ENCODE data around the gene TRPM3. TPM values are rescaled to one million over a fixed set of nuclear protein-coding genes. Genes with fewer than 3 reads are reported as not detected.

Gene TRPM3
- total RNA-seq, 1 experiment from 2014 or later = 5.4 TPM

DNA sequence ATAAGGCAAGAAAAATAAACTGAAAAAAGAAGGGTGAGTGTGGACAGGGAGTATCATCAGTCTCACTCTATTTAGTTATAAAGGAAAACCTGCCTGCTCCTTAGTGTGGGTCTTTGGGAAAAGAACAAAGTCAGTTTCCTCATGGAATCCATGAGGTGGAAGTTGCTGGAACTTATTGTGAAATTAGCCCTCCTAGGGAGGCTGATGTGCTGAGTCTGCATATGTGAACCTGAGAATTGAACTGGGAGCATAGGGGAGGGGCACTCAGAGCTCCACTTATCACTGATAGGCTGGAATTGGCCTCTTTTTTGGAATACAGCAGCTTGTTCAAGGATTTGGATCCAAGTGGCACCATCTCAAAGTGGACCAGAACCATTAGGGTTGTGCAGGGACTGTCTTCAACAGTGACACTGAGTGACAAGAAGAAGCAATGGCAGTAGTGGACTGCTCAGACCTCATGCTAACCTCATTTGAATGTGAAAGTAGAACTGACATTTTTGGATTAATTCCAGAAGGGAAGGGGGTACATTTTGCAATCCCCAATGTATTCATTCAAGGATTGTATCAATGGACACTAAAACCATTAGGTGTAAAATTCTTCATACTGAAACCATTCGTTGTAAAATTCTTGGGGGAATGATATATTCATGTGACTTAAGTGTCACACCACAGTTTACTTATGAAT is 603.4 kb downstream of the TRPM3 start (continued):
- TF ChIP-seq, protein P1, sequence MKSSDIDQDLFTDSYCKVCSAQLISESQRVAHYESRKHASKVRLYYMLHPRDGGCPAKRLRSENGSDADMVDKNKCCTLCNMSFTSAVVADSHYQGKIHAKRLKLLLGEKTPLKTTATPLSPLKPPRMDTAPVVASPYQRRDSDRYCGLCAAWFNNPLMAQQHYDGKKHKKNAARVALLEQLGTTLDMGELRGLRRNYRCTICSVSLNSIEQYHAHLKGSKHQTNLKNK (CRISPR knock-in tag; IDR thresholded peaks at IDR 0.05) = no peak

DNA sequence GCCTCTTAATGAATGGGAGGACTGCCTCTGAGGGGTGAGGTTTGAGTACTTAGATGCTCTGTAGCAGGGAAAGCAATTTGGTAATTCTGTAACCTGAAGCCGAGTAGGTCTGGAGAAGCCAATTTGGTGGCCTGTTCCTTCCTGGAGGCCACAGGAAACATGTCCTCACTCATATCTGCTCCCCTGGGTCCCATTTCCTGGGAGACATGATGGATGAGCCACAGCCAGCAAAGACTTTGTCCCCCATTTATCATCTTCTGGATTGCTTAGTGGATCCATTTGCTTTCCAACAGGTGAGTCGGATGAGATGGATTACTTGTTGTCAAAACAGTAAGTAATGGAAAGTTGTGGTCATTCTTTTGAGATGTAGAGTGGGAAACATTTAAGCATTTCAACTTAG is 607.1 kb downstream of the TRPM3 start:
- POLR2A ChIA-PET = no interaction called here
- CTCF ChIA-PET = interaction anchor here (0.5 kb wide), 1 partner anchor 1402 kb away, joined by 7 read pairs; no protein-coding TSS in a partner anchor
- H3K9me3 Mint-ChIP-seq = peaks cover 11% of the 10 kb centered on the region
- peaks cover 8% of the 10 kb centered on the region for H3K36me3 Mint-ChIP-seq
- H3K4me1 Mint-ChIP-seq = peaks cover 7% of the 10 kb centered on the region
- ATAC-seq = no peak
- H3K27ac Mint-ChIP-seq = no peak overlapping the region
- TF ChIP-seq KAT7 (CRISPR knock-in tag; IDR thresholded peaks at IDR 0.05; ENCODE audit: borderline replicate concordance) = no peak
- TF ChIP-seq GABPB1 (CRISPR knock-in tag; IDR thresholded peaks at IDR 0.05) = no peak
- no peak for DNase-seq (ENCODE audit: low spot score)
- no peak overlapping the region for H3K4me3 Mint-ChIP-seq
- no peaks in the 10 kb centered on the region for H3K27me3 Mint-ChIP-seq (ENCODE audit: low read depth)

DNA sequence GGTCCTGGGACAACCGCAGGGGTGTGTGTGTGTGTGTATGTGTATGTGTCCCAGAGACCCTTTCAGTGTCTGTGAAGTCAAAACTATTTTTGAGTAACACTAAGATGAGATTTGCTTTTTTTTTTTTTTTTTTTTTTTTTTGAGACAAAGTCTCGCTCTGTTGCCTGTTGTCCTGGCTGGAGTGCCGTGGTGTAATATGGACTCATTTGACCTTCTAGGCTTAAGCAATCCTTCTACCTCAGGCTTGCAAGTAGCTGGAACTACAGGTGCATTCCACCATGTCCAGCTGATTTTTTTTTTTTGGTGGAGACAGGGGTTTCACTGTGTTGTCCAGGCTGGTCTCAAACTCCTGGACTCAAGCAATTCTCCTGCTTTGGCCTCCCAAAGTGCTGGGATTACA is 609.6 kb downstream of the TRPM3 start:
- ChIA-PET POLR2A (no interaction called here), CTCF (interaction anchor here (1.0 to 3.1 kb wide), 2 partner anchors 84 to 90 kb away, joined by 3 to 22 read pairs; no protein-coding TSS in a partner anchor)
- ATAC-seq = no peak
- DNase-seq (ENCODE audit: low spot score) = no peak
- TF ChIP-seq GTF2I (CRISPR knock-in tag; conservative IDR thresholded peaks at IDR 0.05) (no peak), ZBTB21 (CRISPR knock-in tag; IDR thresholded peaks at IDR 0.05; ENCODE audit: borderline replicate concordance) (no peak), EMX1 (CRISPR knock-in tag; IDR thresholded peaks at IDR 0.05) (no peak), SMAD3 (CRISPR knock-in tag; IDR thresholded peaks at IDR 0.05; ENCODE audit: borderline replicate concordance) (no peak)
- TF ChIP-seq, protein P2, sequence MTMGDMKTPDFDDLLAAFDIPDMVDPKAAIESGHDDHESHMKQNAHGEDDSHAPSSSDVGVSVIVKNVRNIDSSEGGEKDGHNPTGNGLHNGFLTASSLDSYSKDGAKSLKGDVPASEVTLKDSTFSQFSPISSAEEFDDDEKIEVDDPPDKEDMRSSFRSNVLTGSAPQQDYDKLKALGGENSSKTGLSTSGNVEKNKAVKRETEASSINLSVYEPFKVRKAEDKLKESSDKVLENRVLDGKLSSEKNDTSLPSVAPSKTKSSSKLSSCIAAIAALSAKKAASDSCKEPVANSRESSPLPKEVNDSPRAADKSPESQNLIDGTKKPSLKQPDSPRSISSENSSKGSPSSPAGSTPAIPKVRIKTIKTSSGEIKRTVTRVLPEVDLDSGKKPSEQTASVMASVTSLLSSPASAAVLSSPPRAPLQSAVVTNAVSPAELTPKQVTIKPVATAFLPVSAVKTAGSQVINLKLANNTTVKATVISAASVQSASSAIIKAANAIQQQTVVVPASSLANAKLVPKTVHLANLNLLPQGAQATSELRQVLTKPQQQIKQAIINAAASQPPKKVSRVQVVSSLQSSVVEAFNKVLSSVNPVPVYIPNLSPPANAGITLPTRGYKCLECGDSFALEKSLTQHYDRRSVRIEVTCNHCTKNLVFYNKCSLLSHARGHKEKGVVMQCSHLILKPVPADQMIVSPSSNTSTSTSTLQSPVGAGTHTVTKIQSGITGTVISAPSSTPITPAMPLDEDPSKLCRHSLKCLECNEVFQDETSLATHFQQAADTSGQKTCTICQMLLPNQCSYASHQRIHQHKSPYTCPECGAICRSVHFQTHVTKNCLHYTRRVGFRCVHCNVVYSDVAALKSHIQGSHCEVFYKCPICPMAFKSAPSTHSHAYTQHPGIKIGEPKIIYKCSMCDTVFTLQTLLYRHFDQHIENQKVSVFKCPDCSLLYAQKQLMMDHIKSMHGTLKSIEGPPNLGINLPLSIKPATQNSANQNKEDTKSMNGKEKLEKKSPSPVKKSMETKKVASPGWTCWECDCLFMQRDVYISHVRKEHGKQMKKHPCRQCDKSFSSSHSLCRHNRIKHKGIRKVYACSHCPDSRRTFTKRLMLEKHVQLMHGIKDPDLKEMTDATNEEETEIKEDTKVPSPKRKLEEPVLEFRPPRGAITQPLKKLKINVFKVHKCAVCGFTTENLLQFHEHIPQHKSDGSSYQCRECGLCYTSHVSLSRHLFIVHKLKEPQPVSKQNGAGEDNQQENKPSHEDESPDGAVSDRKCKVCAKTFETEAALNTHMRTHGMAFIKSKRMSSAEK (CRISPR knock-in tag; IDR thresholded peaks at IDR 0.05; ENCODE audit: borderline replicate concordance) = no peak
- TF ChIP-seq, protein P3, sequence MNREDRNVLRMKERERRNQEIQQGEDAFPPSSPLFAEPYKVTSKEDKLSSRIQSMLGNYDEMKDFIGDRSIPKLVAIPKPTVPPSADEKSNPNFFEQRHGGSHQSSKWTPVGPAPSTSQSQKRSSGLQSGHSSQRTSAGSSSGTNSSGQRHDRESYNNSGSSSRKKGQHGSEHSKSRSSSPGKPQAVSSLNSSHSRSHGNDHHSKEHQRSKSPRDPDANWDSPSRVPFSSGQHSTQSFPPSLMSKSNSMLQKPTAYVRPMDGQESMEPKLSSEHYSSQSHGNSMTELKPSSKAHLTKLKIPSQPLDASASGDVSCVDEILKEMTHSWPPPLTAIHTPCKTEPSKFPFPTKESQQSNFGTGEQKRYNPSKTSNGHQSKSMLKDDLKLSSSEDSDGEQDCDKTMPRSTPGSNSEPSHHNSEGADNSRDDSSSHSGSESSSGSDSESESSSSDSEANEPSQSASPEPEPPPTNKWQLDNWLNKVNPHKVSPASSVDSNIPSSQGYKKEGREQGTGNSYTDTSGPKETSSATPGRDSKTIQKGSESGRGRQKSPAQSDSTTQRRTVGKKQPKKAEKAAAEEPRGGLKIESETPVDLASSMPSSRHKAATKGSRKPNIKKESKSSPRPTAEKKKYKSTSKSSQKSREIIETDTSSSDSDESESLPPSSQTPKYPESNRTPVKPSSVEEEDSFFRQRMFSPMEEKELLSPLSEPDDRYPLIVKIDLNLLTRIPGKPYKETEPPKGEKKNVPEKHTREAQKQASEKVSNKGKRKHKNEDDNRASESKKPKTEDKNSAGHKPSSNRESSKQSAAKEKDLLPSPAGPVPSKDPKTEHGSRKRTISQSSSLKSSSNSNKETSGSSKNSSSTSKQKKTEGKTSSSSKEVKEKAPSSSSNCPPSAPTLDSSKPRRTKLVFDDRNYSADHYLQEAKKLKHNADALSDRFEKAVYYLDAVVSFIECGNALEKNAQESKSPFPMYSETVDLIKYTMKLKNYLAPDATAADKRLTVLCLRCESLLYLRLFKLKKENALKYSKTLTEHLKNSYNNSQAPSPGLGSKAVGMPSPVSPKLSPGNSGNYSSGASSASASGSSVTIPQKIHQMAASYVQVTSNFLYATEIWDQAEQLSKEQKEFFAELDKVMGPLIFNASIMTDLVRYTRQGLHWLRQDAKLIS (CRISPR knock-in tag; IDR thresholded peaks at IDR 0.05; ENCODE audit: borderline replicate concordance) = no peak
- TF ChIP-seq, protein P4, sequence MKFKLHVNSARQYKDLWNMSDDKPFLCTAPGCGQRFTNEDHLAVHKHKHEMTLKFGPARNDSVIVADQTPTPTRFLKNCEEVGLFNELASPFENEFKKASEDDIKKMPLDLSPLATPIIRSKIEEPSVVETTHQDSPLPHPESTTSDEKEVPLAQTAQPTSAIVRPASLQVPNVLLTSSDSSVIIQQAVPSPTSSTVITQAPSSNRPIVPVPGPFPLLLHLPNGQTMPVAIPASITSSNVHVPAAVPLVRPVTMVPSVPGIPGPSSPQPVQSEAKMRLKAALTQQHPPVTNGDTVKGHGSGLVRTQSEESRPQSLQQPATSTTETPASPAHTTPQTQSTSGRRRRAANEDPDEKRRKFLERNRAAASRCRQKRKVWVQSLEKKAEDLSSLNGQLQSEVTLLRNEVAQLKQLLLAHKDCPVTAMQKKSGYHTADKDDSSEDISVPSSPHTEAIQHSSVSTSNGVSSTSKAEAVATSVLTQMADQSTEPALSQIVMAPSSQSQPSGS (CRISPR knock-in tag; IDR thresholded peaks at IDR 0.05; ENCODE audit: borderline replicate concordance, low read depth) = no peak
- TF ChIP-seq, protein P5, sequence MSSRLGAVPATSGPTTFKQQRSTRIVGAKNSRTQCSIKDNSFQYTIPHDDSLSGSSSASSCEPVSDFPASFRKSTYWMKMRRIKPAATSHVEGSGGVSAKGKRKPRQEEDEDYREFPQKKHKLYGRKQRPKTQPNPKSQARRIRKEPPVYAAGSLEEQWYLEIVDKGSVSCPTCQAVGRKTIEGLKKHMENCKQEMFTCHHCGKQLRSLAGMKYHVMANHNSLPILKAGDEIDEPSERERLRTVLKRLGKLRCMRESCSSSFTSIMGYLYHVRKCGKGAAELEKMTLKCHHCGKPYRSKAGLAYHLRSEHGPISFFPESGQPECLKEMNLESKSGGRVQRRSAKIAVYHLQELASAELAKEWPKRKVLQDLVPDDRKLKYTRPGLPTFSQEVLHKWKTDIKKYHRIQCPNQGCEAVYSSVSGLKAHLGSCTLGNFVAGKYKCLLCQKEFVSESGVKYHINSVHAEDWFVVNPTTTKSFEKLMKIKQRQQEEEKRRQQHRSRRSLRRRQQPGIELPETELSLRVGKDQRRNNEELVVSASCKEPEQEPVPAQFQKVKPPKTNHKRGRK (CRISPR knock-in tag; IDR thresholded peaks at IDR 0.05; ENCODE audit: borderline replicate concordance) = no peak
- H3K27ac Mint-ChIP-seq = no peak overlapping the region
- H3K4me1 Mint-ChIP-seq = peaks cover 7% of the 10 kb centered on the region
- peaks cover 8% of the 10 kb centered on the region for H3K36me3 Mint-ChIP-seq
- peaks cover 11% of the 10 kb centered on the region for H3K9me3 Mint-ChIP-seq
- no peak overlapping the region for H3K4me3 Mint-ChIP-seq
- no peaks in the 10 kb centered on the region for H3K27me3 Mint-ChIP-seq (ENCODE audit: low read depth)

Measured in WTC11 (cell line).